ENCODE measurements around the gene DCHS2. TPM values are rescaled to one million over a fixed set of nuclear protein-coding genes. Genes with fewer than 3 reads are reported as not detected.

Gene DCHS2
- total and polyA plus RNA-seq, 4 donors, result 3.2 to 15.5 (median 7.6) TPM

DNA sequence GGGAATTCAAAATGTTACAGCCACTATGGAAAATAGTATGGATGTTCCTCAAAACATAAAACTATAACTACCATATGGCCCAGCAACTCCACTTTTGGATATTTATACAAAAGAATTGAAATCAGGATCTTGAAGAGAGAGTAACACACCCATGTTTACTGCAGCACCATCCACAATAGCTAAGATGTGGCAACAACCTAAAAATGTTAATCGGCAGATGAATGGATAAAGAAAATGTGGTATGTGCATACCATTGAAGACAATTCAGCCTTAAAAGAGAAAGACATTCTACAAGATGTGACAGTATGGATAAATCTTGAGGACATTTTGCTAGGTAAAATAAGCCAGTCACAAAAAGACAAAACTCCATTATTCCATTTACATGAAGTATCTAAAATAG is 171.9 kb downstream of the DCHS2 start:
- Histone ChIP-seq H3K4me1 (ENCODE audit: control insufficient read depth, insufficient read depth, low read length) (no peaks in the 10 kb centered on the region), H3K36me3 (ENCODE audit: control insufficient read depth, insufficient read depth, low read length) (no peaks in the 10 kb centered on the region), H3K4me3 (ENCODE audit: low read depth, low read length) (no peak overlapping the region), H3K27me3 (ENCODE audit: control insufficient read depth, insufficient read depth, low read length) (no peaks in the 10 kb centered on the region), H3K9me3 (ENCODE audit: control insufficient read depth, insufficient read depth, low read length) (no peaks in the 10 kb centered on the region), H3K27ac (ENCODE audit: low read depth, low read length) (no peak overlapping the region)
- WGBS (ENCODE audit: insufficient coverage), result no CpG with 5 or more reads among the region's 1 CpG
- no peak for DNase-seq (ENCODE audit: low read depth in 4 of 6, low spot score in 6 of 6)

DNA sequence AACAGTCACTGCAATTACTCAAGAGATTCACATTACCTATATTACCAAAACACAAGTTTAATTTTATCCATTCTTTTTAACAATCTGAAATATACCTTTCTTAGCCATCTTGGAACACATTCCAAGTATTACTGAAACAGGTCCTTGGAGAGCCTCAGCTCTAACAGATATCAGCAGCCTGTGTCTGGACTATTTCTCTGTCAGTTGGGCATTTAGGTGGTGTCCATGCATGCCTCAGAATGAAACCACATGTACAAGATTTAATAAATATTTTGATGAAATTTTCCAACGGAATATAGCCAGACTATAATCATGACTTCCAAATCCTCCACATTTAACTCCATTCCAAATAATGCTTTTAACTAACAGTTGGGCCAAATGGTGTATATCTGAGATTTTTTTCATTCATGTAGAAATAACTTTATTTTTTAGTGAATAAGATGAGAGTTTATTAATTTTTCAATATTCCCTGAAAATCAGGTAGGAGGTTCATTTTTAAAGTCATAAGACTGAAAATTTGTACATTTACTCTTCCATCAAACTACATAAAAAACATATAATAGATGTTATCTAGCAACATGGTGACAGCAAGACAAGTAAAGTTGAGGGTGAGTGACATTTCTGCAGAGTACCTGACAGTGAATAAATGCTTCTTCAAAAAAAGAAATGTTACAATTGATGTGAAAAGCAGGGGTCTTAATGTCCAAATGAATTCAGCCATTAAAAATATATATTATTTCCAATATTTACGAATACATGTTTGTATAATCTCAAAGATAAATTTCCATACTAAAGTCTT is 174.2 kb downstream of the DCHS2 start:
- no CpG with 5 or more reads among the region's 2 CpGs for WGBS (ENCODE audit: insufficient coverage)
- H3K27ac ChIP-seq (ENCODE audit: low read depth, low read length), result no peak overlapping the region
- DNase-seq (ENCODE audit: low read depth in 4 of 6, low spot score in 6 of 6), result no peak
- H3K27me3 ChIP-seq (ENCODE audit: control insufficient read depth, insufficient read depth, low read length), result no peaks in the 10 kb centered on the region
- no peaks in the 10 kb centered on the region for H3K36me3 ChIP-seq (ENCODE audit: control insufficient read depth, insufficient read depth, low read length)
- H3K9me3 ChIP-seq (ENCODE audit: control insufficient read depth, insufficient read depth, low read length), result no peaks in the 10 kb centered on the region
- no peaks in the 10 kb centered on the region for H3K4me1 ChIP-seq (ENCODE audit: control insufficient read depth, insufficient read depth, low read length)
- no peak overlapping the region for H3K4me3 ChIP-seq (ENCODE audit: low read depth, low read length)

DNA sequence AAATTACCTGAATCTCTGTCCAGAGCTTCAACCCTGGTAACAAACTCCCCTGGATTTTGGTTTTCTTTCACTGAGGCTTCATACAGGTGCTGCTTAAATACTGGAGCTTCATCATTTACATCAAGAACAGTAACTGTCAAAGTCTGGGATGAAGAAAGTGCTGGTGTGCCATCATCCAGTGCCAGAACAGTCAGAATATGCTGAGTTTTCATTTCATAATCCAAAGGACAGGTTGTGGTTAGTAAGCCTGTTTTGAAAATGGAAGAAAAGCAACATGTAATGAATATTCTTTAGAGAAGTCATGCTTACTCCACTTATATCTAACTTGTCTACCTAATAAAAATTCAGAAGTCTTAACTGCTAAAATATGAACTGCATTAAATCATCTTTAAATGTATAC is 175.9 kb downstream of the DCHS2 start:
- H3K4me3 ChIP-seq (ENCODE audit: low read depth, low read length), result no peak overlapping the region
- H3K27ac ChIP-seq (ENCODE audit: low read depth, low read length), result no peak overlapping the region
- no peaks in the 10 kb centered on the region for H3K4me1 ChIP-seq (ENCODE audit: control insufficient read depth, insufficient read depth, low read length)
- H3K9me3 ChIP-seq (ENCODE audit: control insufficient read depth, insufficient read depth, low read length), result no peaks in the 10 kb centered on the region
- no peaks in the 10 kb centered on the region for H3K36me3 ChIP-seq (ENCODE audit: control insufficient read depth, insufficient read depth, low read length)
- no peak for DNase-seq (ENCODE audit: low read depth in 4 of 6, low spot score in 6 of 6)
- H3K27me3 ChIP-seq (ENCODE audit: control insufficient read depth, insufficient read depth, low read length), result no peaks in the 10 kb centered on the region

DNA sequence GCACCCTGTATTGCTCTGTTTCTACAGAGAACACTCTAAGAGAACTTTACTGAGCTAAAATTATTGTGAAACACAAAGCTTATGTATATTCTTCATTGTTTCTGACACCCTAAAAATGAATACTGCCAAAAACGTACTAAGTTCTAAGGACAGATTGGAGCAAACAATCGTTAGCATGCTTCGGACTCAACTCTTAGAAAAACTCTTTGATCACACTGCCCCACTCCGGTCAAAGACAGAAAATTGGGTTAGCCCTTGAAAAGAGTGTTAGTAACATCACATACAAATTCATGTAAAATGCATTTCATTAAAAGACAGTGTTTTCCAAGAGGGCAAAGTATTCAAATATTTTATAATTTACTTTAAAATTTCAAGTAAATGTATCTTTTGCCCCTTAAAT is 177.4 kb downstream of the DCHS2 start:
- no peaks in the 10 kb centered on the region for H3K9me3 ChIP-seq (ENCODE audit: control insufficient read depth, insufficient read depth, low read length)
- H3K4me1 ChIP-seq (ENCODE audit: control insufficient read depth, insufficient read depth, low read length), result no peaks in the 10 kb centered on the region
- 50% methylated on average over 1 of the region's 4 CpGs for whole genome bisulfite sequencing (ENCODE audit: insufficient coverage)
- H3K27me3 ChIP-seq (ENCODE audit: control insufficient read depth, insufficient read depth, low read length), result no peaks in the 10 kb centered on the region
- no peaks in the 10 kb centered on the region for H3K36me3 ChIP-seq (ENCODE audit: control insufficient read depth, insufficient read depth, low read length)
- H3K27ac ChIP-seq (ENCODE audit: low read depth, low read length), result no peak overlapping the region
- H3K4me3 ChIP-seq (ENCODE audit: low read depth, low read length), result no peak overlapping the region
- peak in 4 of 6 donors; percentile 29 to 87 (median 62) for DNase-seq (ENCODE audit: low read depth in 4 of 6, low spot score in 6 of 6)

DNA sequence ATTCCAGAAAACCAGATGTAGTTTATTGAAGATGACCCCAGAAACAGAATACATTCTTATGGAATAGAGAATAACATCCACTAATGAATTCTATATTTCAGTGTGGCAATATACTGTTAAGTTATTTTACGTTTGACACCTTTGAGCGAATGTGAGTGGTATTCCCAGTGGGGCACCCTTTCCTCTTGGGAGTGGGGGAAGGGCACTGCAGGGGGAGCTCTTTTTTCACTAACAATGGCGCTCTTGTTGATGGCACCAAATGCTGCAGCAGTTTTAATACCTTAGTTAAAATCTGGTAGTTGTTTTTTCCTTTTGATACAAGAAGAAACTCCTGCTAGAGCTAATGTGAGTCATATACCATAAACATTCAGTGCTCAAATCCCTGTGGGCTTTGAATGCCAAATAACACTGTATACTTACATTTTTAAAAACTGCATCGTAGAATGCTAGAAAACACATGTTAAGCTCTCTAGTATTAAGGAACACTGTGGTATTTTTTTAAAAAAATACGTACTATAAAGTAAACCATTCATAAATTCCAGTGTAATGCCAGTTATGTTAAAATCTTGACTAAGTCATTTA is 178.5 kb downstream of the DCHS2 start:
- no peaks in the 10 kb centered on the region for H3K36me3 ChIP-seq (ENCODE audit: control insufficient read depth, insufficient read depth, low read length)

DNA sequence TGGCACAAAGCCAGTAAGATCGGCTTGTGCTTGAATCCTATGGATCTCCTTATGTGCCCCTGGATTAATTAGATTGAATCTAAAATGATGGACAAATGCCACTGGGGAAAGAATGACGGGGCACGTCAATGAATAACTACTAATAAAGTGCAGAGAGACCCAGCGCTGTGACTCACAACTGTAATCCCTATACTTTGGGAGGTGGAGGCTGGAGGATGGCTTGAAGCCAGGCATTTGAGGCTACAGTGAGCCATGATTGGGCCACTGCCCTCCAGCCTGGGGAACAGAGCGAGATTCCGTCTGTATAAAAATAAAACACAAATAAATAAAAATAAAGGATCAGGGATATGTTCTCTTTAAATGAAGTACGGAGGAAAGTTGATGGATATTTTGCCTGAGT is 179.4 kb downstream of the DCHS2 start:
- Histone ChIP-seq H3K4me3 (ENCODE audit: low read depth, low read length) (no peak overlapping the region), H3K4me1 (ENCODE audit: control insufficient read depth, insufficient read depth, low read length) (no peaks in the 10 kb centered on the region), H3K27ac (ENCODE audit: low read depth, low read length) (no peak overlapping the region), H3K27me3 (ENCODE audit: control insufficient read depth, insufficient read depth, low read length) (no peaks in the 10 kb centered on the region), H3K36me3 (ENCODE audit: control insufficient read depth, insufficient read depth, low read length) (no peaks in the 10 kb centered on the region), H3K9me3 (ENCODE audit: control insufficient read depth, insufficient read depth, low read length) (no peaks in the 10 kb centered on the region)
- WGBS (ENCODE audit: insufficient coverage), result 90% methylated on average over 2 of the region's 7 CpGs
- DNase-seq (ENCODE audit: low read depth in 4 of 6, low spot score in 6 of 6), result no peak

More for the DNA sequence above, 178.5 kb downstream of the DCHS2 start:
- H3K27ac ChIP-seq (ENCODE audit: low read depth, low read length), result no peak overlapping the region
- no peaks in the 10 kb centered on the region for H3K4me1 ChIP-seq (ENCODE audit: control insufficient read depth, insufficient read depth, low read length)
- H3K4me3 ChIP-seq (ENCODE audit: low read depth, low read length), result no peak overlapping the region
- 69% methylated on average over 2 of the region's 5 CpGs for whole genome bisulfite sequencing (ENCODE audit: insufficient coverage)
- DNase-seq (ENCODE audit: low read depth in 4 of 6, low spot score in 6 of 6), result no peak
- no peaks in the 10 kb centered on the region for H3K27me3 ChIP-seq (ENCODE audit: control insufficient read depth, insufficient read depth, low read length)
- no peaks in the 10 kb centered on the region for H3K9me3 ChIP-seq (ENCODE audit: control insufficient read depth, insufficient read depth, low read length)

DNA sequence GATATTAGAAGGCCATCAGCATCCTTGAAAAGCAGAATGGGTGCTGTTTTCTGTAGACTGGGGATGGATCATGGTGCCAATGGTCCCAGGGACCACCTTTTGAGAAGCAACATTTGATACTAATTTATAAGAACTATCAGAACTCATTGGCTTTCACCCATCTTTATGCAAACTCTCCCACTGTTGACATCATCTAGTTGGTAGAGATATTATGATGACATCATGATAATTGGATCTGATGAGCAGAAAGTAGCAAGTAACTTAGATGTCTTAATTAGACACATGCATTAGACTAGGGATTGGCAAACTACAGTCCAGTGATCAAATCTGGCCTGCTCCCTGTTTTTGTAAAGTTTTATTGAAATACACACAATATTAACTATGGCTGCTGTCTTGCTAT is 181.0 kb downstream of the DCHS2 start:
- DNase-seq (ENCODE audit: low read depth in 4 of 6, low spot score in 6 of 6), result no peak
- no peaks in the 10 kb centered on the region for H3K27me3 ChIP-seq (ENCODE audit: control insufficient read depth, insufficient read depth, low read length)
- no peaks in the 10 kb centered on the region for H3K9me3 ChIP-seq (ENCODE audit: control insufficient read depth, insufficient read depth, low read length)
- no peaks in the 10 kb centered on the region for H3K4me1 ChIP-seq (ENCODE audit: control insufficient read depth, insufficient read depth, low read length)
- H3K4me3 ChIP-seq (ENCODE audit: low read depth, low read length), result no peak overlapping the region
- no peak overlapping the region for H3K27ac ChIP-seq (ENCODE audit: low read depth, low read length)
- H3K36me3 ChIP-seq (ENCODE audit: control insufficient read depth, insufficient read depth, low read length), result no peaks in the 10 kb centered on the region

DNA sequence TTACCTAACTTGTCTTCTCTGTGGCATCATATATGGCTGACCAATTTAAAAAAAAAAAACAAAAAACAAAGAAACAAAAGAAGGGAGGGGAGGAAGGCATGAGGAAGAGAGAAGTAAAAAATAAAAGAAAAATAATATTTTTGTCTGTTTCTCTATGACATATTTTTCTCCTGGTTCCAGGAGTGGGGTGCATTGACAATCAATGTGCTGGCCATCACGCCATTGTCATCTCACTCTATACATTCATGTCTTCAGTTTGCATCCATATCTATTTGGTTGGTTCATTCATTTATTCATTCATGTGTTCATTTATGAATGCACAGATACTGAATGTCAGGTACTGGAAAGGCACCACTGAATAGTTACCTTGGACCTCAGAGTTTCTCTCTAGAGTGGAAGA is 183.4 kb downstream of the DCHS2 start:
- no peak overlapping the region for H3K27ac ChIP-seq (ENCODE audit: low read depth, low read length)
- H3K27me3 ChIP-seq (ENCODE audit: control insufficient read depth, insufficient read depth, low read length), result no peaks in the 10 kb centered on the region
- no peaks in the 10 kb centered on the region for H3K36me3 ChIP-seq (ENCODE audit: control insufficient read depth, insufficient read depth, low read length)
- no CpG with 5 or more reads among the region's 1 CpG for WGBS (ENCODE audit: insufficient coverage)
- no peaks in the 10 kb centered on the region for H3K9me3 ChIP-seq (ENCODE audit: control insufficient read depth, insufficient read depth, low read length)
- H3K4me1 ChIP-seq (ENCODE audit: control insufficient read depth, insufficient read depth, low read length), result no peaks in the 10 kb centered on the region
- no peak overlapping the region for H3K4me3 ChIP-seq (ENCODE audit: low read depth, low read length)
- DNase-seq (ENCODE audit: low read depth in 4 of 6, low spot score in 6 of 6), result no peak

DNA sequence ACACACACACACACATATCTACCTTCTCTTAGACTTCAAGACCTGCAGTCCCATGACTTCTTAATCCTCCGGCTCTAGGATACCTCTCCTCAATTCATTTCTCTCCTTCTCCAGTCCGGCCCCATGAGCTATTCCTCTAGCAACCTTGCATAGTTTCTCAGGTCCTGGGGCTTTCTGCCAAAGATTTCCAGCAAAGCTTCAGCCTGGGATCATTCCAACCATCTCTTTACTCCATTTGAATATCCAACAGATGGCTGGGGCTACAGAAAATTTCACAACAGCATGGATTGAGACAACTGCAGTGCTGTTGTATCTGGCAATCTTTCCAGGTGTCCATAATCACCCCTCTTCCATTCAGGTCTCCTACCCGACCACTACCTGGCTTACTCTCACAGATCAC is 184.1 kb downstream of the DCHS2 start:
- Histone ChIP-seq H3K4me1 (ENCODE audit: control insufficient read depth, insufficient read depth, low read length) (no peaks in the 10 kb centered on the region), H3K27ac (ENCODE audit: low read depth, low read length) (no peak overlapping the region), H3K36me3 (ENCODE audit: control insufficient read depth, insufficient read depth, low read length) (no peaks in the 10 kb centered on the region), H3K4me3 (ENCODE audit: low read depth, low read length) (no peak overlapping the region), H3K27me3 (ENCODE audit: control insufficient read depth, insufficient read depth, low read length) (no peaks in the 10 kb centered on the region), H3K9me3 (ENCODE audit: control insufficient read depth, insufficient read depth, low read length) (no peaks in the 10 kb centered on the region)
- 86% methylated on average over 3 of the region's 3 CpGs for WGBS (ENCODE audit: insufficient coverage)
- DNase-seq (ENCODE audit: low read depth in 4 of 6, low spot score in 6 of 6), result peak in 1 of 6 donors; percentile 70

DNA sequence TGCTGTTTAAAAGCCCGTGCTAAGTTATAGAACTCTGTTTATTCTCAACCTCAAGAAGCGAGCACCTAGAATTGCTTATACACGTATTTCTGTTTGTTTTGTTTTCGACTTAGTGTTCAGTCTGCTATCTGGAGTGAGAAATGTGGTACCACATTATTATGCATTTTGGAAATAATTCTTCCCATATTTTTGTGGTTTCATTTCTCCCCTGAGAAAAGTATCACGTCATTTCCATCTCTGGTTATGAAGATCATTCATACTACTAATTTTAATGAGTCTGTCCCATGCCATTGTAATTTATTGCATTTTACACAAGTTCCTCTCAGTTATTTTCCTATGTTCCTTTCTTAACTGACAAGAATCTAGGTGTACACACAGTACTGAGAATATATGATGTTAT is 186.0 kb downstream of the DCHS2 start:
- Histone ChIP-seq H3K4me3 (ENCODE audit: low read depth, low read length) (no peak overlapping the region), H3K9me3 (ENCODE audit: control insufficient read depth, insufficient read depth, low read length) (no peaks in the 10 kb centered on the region), H3K27me3 (ENCODE audit: control insufficient read depth, insufficient read depth, low read length) (no peaks in the 10 kb centered on the region), H3K27ac (ENCODE audit: low read depth, low read length) (no peak overlapping the region), H3K36me3 (ENCODE audit: control insufficient read depth, insufficient read depth, low read length) (no peaks in the 10 kb centered on the region), H3K4me1 (ENCODE audit: control insufficient read depth, insufficient read depth, low read length) (no peaks in the 10 kb centered on the region)
- no CpG with 5 or more reads among the region's 5 CpGs for WGBS (ENCODE audit: insufficient coverage)
- no peak for DNase-seq (ENCODE audit: low read depth in 4 of 6, low spot score in 6 of 6)

All from spinal cord (tissue), 10 donors.